Stimulated activated CD4-positive, alpha-beta T cell treated with anti-CD3 and anti-CD28 coated beads, Interleukin-1b, Interleukin-23, amount 100 ng/mL, for 48 hours (primary cell): Measurements from ENCODE around the gene ICOSLG.
A peak's percentile ranks its signal among the peaks of the same experiment; 100 is the strongest.
"Not testable (repeated sequence)": the region's sequence is repeated elsewhere in the genome, so short reads cannot be mapped to it uniquely, and the experiment has no call there.

Experiments used
- DNase-seq: peaks from one replicate; pipeline ENCODE4 v3.0.0-alpha.2; 2020

ICOSLG gene

GRCh38 chr21:44220674-44221073, 20.1 kb downstream of the ICOSLG start:
- not testable (repeated sequence) for DNase-seq

- not testable (repeated sequence) for DNase-seq
These were observed 22.3 kb downstream of the ICOSLG start for GRCh38 chr21:44218461-44218860.

GRCh38 chr21:44211978-44212377, 28.8 kb downstream of the ICOSLG start:
- not testable (repeated sequence) for DNase-seq

GRCh38 chr21:44211574-44211973, 29.2 kb downstream of the ICOSLG start:
- not testable (repeated sequence) for DNase-seq

- DNase-seq, result not testable (repeated sequence)
These were observed 32.7 kb downstream of the ICOSLG start for GRCh38 chr21:44207860-44208646.

GRCh38 chr21:44206698-44207676, 33.8 kb downstream of the ICOSLG start:
- DNase-seq, result not testable (repeated sequence)

GRCh38 chr21:44206187-44206586, 34.6 kb downstream of the ICOSLG start:
- DNase-seq, result not testable (repeated sequence)

- DNase-seq, result not testable (repeated sequence)
These were observed 38.0 kb downstream of the ICOSLG start for GRCh38 chr21:44202590-44203299.

GRCh38 chr21:44199997-44200396, 40.7 kb downstream of the ICOSLG start:
- not testable (repeated sequence) for DNase-seq

GRCh38 chr21:44199448-44199847, 41.3 kb downstream of the ICOSLG start:
- no peak for DNase-seq

GRCh38 chr21:44197156-44197516, 43.6 kb downstream of the ICOSLG start:
- not testable (repeated sequence) for DNase-seq

- DNase-seq, result peak; percentile 79
These were observed 44.3 kb downstream of the ICOSLG start for GRCh38 chr21:44196212-44197155.

GRCh38 chr21:44194888-44195287, 45.9 kb downstream of the ICOSLG start:
- not testable (repeated sequence) for DNase-seq

GRCh38 chr21:44194451-44194850, 46.3 kb downstream of the ICOSLG start:
- DNase-seq, result not testable (repeated sequence)

GRCh38 chr21:44193108-44193507, 47.6 kb downstream of the ICOSLG start:
- DNase-seq, result not testable (repeated sequence)

GRCh38 chr21:44190349-44191271, 50.1 kb downstream of the ICOSLG start:
- not testable (repeated sequence) for DNase-seq

- not testable (repeated sequence) for DNase-seq
These were observed 55.9 kb downstream of the ICOSLG start for GRCh38 chr21:44184862-44185261.

GRCh38 chr21:44182202-44182601, 58.5 kb downstream of the ICOSLG start:
- DNase-seq, result not testable (repeated sequence)

GRCh38 chr21:44181506-44181905, 59.2 kb downstream of the ICOSLG start:
- DNase-seq, result not testable (repeated sequence)

- not testable (repeated sequence) for DNase-seq
These were observed 64.6 kb downstream of the ICOSLG start for GRCh38 chr21:44176127-44176526.
